OCI-LY7 (cell line): ENCODE measurements around the gene SIRPA.

Source experiments
- CTCF ChIP-seq: fragments of 200-600 bp; sonication (generic); conservative IDR thresholded peaks from 2 replicates; pipeline ENCODE4 v1.5.1; 2014; ENCODE audit warnings: mild to moderate bottlenecking, antibody characterized with exemption, low read length, moderate library complexity, mixed read lengths
- EZH2phosphoT487 ChIP-seq: fragments of 200-600 bp; sonication (generic); IDR thresholded peaks from 2 replicates; pipeline ENCODE4 v1.6.1; 2018; ENCODE audit warnings: low read depth, borderline replicate concordance, mild to moderate bottlenecking, mixed run types, antibody characterized with exemption, low read length, moderate library complexity, mixed read lengths

GRCh38 chr20:1861347-1861976 is 33.7 kb upstream of the SIRPA start:
- no peak for TF ChIP-seq CTCF
- TF ChIP-seq EZH2phosphoT487: no peak
